Smooth muscle cell (in vitro differentiated cells): ENCODE measurements around the gene MAN2B1. TPM values are rescaled to one million over a fixed set of nuclear protein-coding genes. Genes with fewer than 3 reads are reported as not detected.
A peak's percentile ranks its signal among the peaks of the same experiment; 100 is the strongest.

Experiments
- DNase-seq: peaks from one replicate; lab custom pipeline; 2025; ENCODE audit not compliant: unreplicated experiment; lab: John Stamatoyannopoulos, UW
- H2AFZ ChIP-seq: fragments of 200-600 bp; sonication (generic); 2 replicates; pipeline ENCODE4 v1.6.0; 2016; ENCODE audit warnings: antibody characterized with exemption, low read depth, mild to moderate bottlenecking
- H3F3A ChIP-seq: fragments of 200-600 bp; sonication (generic); 2 replicates; pipeline ENCODE4 v1.6.0; 2017; ENCODE audit warnings: antibody characterized with exemption, low read depth
- H3K27ac ChIP-seq: fragments of 200-600 bp; sonication (generic); 2 replicates; pipeline ENCODE4 v1.5.1; 2016; ENCODE audit warnings: low read depth, mild to moderate bottlenecking
- H3K27me3 ChIP-seq: fragments of 200-600 bp; sonication (generic); 2 replicates; pipeline ENCODE4 v1.6.1; 2016; ENCODE audit warnings: low read depth, mild to moderate bottlenecking
- H3K36me3 ChIP-seq: fragments of 200-600 bp; sonication (generic); 2 replicates; pipeline ENCODE4 v1.5.1; 2016; ENCODE audit warnings: low read depth
- H3K4me1 ChIP-seq: fragments of 200-600 bp; sonication (generic); 2 replicates; pipeline ENCODE4 v1.5.1; 2016; ENCODE audit warnings: low read depth
- H3K4me2 ChIP-seq: fragments of 200-600 bp; sonication (generic); 2 replicates; pipeline ENCODE4 v1.6.0; 2016; ENCODE audit warnings: mild to moderate bottlenecking
- H3K4me3 ChIP-seq: fragments of 200-600 bp; sonication (generic); 2 replicates; pipeline ENCODE4 v1.5.1; 2016; ENCODE audit warnings: mild to moderate bottlenecking
- H3K79me2 ChIP-seq: fragments of 200-600 bp; sonication (generic); 2 replicates; pipeline ENCODE4 v1.6.0; 2016; ENCODE audit warnings: low read depth, mild to moderate bottlenecking
- H3K9ac ChIP-seq: fragments of 200-600 bp; sonication (generic); 2 replicates; pipeline ENCODE4 v1.6.0; 2016; ENCODE audit warnings: low read depth
- H3K9me3 ChIP-seq: fragments of 200-600 bp; sonication (generic); replicated peaks from 2 replicates; pipeline ENCODE4 v1.5.1; 2016; ENCODE audit warnings: low read depth
- H4K20me1 ChIP-seq: fragments of 200-600 bp; sonication (generic); 2 replicates; pipeline ENCODE4 v1.6.0; 2016; ENCODE audit warnings: low read depth
- WGBS: methylation state at CpG from one replicate; pipeline ENCODE4 v1.1.7; 2016; ENCODE audit warnings: low lambda C conversion rate; 5-methylcytosine and 5-hydroxymethylcytosine counted together
- polyA plus RNA-seq: library from polyadenylated mRNA; unstranded; fragments of >200 nt; fragmentation: Nextera tagmentation; extraction: Ambion mirVana; gene quantifications from 2 replicates; pipeline ENCODE4 v1.2.1, GENCODE V29; 2016
- total RNA-seq: library from RNA; depleted of rRNA; stranded (reverse); fragments of >200 nt; gene quantifications from 2 replicates; pipeline ENCODE4 v1.2.3, GENCODE V29; 2014
- TF ChIP-seq, protein P1 (sequence below): fragments of 200-600 bp; sonication (generic); IDR thresholded peaks from 2 replicates; pipeline ENCODE4 v1.5.1; 2017; ENCODE audit warnings: borderline replicate concordance, mild to moderate bottlenecking, antibody characterized with exemption; ENCODE audit not compliant: insufficient read depth, poor library complexity, severe bottlenecking

Gene MAN2B1
- total and polyA plus RNA-seq, 2 experiments from 2014 or later: 51.0 to 69.2 TPM

DNA sequence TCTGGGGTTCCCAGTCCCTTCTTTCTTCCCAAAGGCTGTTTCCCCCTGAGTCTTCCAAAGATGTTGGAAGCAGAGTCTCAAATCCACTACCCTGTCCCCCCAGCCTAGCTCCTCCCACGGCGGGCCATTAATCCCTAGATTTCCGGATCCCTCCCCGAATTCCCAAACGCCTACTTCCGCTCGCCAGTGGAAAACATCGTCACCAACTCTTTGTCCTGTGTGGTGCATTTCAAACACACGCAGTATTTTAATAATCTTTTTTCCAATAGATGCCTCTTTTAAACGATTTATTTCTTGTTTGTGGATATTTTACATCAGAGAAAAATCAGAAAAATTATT, 55.2 kb downstream of the MAN2B1 start:
- Histone ChIP-seq H3K27ac (peak overlapping the region; percentile 96), H3K9me3 (no peaks in the 10 kb centered on the region), H3K9ac (peak overlapping the region; percentile 97), H2AFZ (peak overlapping the region; percentile 60), H3K27me3 (no peaks in the 10 kb centered on the region), H3K36me3 (no peaks in the 10 kb centered on the region), H3K4me1 (peaks cover 11% of the 10 kb centered on the region), H3K4me2 (peak overlapping the region; percentile 98), H3F3A (no peaks in the 10 kb centered on the region), H3K4me3 (peak overlapping the region; percentile 92), H3K79me2 (peaks cover 67% of the 10 kb centered on the region), H4K20me1 (peaks cover 29% of the 10 kb centered on the region)
- TF ChIP-seq, protein P1, sequence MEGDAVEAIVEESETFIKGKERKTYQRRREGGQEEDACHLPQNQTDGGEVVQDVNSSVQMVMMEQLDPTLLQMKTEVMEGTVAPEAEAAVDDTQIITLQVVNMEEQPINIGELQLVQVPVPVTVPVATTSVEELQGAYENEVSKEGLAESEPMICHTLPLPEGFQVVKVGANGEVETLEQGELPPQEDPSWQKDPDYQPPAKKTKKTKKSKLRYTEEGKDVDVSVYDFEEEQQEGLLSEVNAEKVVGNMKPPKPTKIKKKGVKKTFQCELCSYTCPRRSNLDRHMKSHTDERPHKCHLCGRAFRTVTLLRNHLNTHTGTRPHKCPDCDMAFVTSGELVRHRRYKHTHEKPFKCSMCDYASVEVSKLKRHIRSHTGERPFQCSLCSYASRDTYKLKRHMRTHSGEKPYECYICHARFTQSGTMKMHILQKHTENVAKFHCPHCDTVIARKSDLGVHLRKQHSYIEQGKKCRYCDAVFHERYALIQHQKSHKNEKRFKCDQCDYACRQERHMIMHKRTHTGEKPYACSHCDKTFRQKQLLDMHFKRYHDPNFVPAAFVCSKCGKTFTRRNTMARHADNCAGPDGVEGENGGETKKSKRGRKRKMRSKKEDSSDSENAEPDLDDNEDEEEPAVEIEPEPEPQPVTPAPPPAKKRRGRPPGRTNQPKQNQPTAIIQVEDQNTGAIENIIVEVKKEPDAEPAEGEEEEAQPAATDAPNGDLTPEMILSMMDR: no peak
- peak; percentile 45 for DNase-seq
- under 1% methylated on average over 10 of the region's 10 CpGs for WGBS

- H3K79me2 ChIP-seq: peaks cover 62% of the 10 kb centered on the region
- under 1% methylated on average over 54 of the region's 61 CpGs for WGBS
These were observed 55.8 kb downstream of the MAN2B1 start, which contains the start of the genes ZNF490 and ZNF791 for GRCh38 chr19:12610540-12611360. Gene ZNF490, minus strand, starts transcription at chr19:12610813. Its CDS starts 133 bp downstream, at chr19:12610680. Gene ZNF791, plus strand, starts transcription at chr19:12610920. Its CDS starts 160 bp downstream, at chr19:12611080.

DNA sequence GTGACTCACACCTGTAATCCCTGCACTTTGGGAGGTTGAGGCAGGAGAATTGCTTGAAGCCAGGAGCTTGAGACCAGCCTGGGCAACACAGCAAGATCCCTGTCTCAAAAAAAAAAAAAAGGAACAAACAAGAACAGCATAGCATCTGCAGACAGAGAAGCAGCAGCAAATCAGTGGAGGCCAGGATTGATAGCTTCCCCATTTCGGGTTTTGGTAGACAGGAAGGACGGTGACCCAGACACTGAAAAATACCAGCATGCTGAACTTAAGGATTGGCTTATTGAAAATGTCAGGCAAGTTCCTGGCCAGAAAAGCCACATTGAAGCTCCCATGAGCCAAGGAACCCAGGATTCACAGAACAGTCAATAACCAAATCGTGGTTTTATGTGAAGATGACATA, 58.9 kb downstream of the MAN2B1 start:
- Histone ChIP-seq H3K79me2 (peaks cover 30% of the 10 kb centered on the region), H3K4me3 (no peak overlapping the region), H3K27me3 (no peaks in the 10 kb centered on the region), H3K27ac (no peak overlapping the region), H3K9me3 (no peaks in the 10 kb centered on the region), H3K4me1 (peaks cover 11% of the 10 kb centered on the region), H4K20me1 (no peaks in the 10 kb centered on the region), H3K4me2 (no peak overlapping the region), H3K36me3 (no peaks in the 10 kb centered on the region), H3K9ac (no peak overlapping the region), H3F3A (no peaks in the 10 kb centered on the region), H2AFZ (no peak overlapping the region)
- TF ChIP-seq, protein P1: no peak
- WGBS: 99% methylated on average over 3 of the region's 3 CpGs
- DNase-seq: no peak

More at GRCh38 chr19:12610540-12611360, 55.8 kb downstream of the MAN2B1 start, which contains the start of the genes ZNF490 and ZNF791:
- Histone ChIP-seq H3K4me1 (peaks cover 11% of the 10 kb centered on the region), H3K27ac (peak within 1 kb of the TSS; percentile 96), H3K4me2 (peak within 1 kb of the TSS; percentile 98), H4K20me1 (peaks cover 23% of the 10 kb centered on the region), H2AFZ (peak within 1 kb of the TSS; percentile 80), H3K9ac (peak within 1 kb of the TSS; percentile 97), H3K9me3 (no peaks in the 10 kb centered on the region), H3K36me3 (no peaks in the 10 kb centered on the region), H3K27me3 (no peaks in the 10 kb centered on the region), H3K4me3 (peak within 1 kb of the TSS; percentile 92), H3F3A (no peaks in the 10 kb centered on the region)
- TF ChIP-seq, protein P1: no peak
- DNase-seq: peak; percentile 81

DNA sequence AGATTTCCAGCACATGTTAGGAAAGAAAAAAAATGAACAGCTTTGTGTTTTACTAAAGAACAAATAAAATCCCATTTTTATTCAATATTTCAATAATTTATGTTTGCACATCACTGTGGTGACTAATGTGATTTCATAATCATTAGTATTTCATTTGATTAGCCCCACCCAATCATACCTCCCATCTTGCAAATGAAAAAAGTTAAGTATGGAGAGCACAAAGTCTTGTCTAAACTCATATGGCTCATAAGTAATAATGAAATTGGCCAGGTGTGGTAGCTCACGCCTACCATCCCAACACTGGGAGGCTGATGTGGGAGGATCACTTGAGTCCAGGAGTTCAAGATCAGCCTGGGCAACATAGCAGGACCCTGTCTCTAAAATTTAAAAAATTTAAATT, 59.7 kb downstream of the MAN2B1 start:
- WGBS: 100% methylated on average over 1 of the region's 1 CpG

More for the DNA sequence above, 59.7 kb downstream of the MAN2B1 start:
- H3K79me2 ChIP-seq: peaks cover 22% of the 10 kb centered on the region
- no peak overlapping the region for H3K4me2 ChIP-seq
- peaks cover 8% of the 10 kb centered on the region for H3K4me1 ChIP-seq
- no peaks in the 10 kb centered on the region for H4K20me1 ChIP-seq
- DNase-seq: no peak
- no peaks in the 10 kb centered on the region for H3K36me3 ChIP-seq
- H3K27ac ChIP-seq: no peak overlapping the region
- H3K27me3 ChIP-seq: no peaks in the 10 kb centered on the region
- H3K9me3 ChIP-seq: no peaks in the 10 kb centered on the region
- H3F3A ChIP-seq: no peaks in the 10 kb centered on the region
- H2AFZ ChIP-seq: no peak overlapping the region
- TF ChIP-seq, protein P1: no peak
- H3K9ac ChIP-seq: no peak overlapping the region
- no peak overlapping the region for H3K4me3 ChIP-seq
